HG03571 (cell line): ENCODE measurements around the gene CNTFR.
A peak's percentile ranks its signal among the peaks of the same experiment; 100 is the strongest.

ENCODE experiments used
- ATAC-seq: cut with Tn5 transposase; IDR thresholded peaks from one replicate; pipeline ENCODE4 v1.9.1; 2021; ENCODE audit not compliant: unreplicated experiment

The CNTFR gene

DNA sequence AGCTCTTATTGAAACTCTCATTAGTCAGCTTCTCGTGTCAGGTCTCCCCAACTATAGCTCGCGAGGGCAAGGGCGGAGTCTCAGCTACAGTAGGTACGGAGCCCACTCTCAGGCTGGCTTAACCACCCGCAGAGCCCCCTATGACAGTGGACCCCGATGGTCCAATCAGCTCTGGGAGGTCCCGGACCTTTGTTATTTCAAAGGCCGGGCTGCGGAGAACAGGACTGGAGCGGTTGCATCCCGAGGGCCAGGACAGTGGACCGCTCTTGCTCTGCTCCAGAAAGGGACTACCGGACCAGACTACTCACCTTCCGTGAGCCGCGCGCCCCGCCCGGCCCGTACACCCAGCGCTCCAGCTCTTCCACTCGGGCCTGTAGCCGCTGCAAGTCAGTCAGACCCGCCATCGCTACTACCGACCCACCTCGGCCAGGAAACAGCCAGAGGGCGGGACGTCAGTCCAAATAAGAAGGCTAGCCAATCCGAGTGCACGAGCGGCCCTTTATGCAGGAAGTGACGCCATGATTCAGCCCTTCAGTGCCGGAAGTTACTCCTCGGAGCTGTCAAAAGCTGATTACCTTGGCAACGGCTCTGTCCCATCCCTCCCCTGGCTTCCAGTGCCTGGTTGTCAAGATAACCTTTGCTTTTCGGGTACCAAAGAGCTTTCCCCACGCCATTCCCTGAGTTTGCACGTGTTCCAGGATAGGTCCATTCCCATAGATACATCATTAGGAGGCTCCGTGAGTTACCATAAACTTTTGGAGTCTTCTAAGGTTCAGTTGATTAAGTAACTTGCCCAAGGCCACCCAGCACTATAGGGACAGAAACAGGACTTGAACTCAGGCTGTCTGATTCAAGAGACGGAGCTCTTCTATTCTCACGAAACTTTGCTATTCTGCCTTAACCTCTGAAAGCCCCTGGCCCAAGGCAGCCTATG, 30.8 kb upstream of the CNTFR start, which contains the start of gene DCTN3:
TSS of gene DCTN3 (minus strand) at position 435 of the 934 bp plus-strand sequence. CDS start at position 404, 31 bp downstream.
- ATAC-seq: peak; percentile 96

DNA sequence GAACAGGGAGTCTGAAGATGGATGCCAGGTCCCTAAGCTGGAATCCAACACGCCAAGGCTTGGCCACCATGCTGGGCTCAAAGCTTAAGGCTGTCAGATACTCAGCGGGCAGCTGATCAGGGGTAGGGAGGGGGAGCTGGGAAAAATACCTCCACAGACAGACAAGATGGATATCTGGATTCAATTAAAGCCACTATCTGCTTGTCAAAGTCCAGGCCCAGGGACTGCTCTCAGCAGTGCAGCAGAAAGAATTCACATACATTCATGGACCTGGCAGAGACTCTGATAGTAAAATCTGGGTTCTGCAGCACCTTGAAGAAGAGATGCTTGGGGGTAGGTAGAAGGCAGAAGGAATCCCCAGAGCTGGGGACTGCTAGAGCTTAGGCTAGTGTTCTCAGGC, 25.6 kb upstream of the CNTFR start:
- no peak for ATAC-seq

DNA sequence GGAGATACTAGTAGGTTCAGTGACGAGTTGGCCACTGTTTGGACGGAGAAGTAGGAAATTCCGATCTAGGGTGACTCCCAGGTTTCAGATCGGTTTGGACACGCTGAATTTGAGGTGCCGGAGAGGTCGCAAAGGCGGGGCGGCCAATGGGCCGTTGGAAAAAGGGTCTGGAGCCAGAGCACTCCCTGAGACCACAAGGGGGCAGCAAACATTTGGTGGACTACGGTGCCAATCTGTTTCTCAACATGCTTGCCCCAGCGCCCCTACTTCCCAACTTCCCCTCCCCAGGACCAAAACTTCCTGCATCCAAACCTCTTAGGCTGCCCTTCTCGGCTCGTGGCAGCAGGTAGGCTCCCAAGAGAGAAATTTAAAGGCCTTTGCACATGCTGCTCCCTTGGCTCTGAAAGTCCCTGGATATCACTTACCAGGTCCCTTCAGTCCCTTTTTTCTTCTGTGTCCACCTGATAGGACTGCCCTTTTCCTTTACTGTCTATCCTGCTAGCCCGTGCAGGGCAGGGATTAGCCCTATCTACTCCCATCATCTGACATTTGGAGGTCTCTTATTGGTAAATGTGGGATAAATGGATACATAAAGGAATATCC, 23.4 kb upstream of the CNTFR start:
- ATAC-seq: no peak

- ATAC-seq: peak; percentile 81
These were observed 22.6 kb upstream of the CNTFR start, which contains the start of gene RPP25L for GRCh38 chr9:34611811-34612787. RPP25L (minus strand) TSS chr9:34612097; CDS start chr9:34611296, 801 bp downstream.

DNA sequence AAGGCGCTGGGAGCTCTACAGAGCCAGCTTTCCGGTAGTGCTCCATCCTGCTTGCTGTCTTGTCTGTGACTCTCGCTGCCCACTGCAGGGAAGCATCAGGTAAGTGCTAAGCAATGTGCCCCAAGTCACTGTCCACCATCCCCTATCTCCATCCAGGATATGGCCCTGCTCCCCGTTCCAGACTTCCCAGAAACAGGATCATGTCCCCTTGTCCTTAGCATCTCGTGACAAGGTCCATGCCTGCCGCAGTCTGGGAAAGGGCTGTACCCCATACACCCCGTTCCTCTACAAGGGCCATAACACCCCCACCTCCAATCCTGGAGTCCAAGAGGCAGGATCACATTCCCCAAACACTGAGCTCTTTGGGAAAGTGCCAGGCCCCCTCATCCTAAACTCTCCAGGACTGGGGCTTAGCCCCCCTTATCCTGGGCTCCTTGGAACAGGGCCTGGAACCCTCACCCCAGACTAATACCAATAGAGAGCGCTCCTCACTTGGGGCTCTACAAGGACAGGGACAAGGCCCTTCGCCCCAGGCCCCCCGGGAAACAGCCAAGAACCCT, 21.8 kb upstream of the CNTFR start:
- no peak for ATAC-seq

DNA sequence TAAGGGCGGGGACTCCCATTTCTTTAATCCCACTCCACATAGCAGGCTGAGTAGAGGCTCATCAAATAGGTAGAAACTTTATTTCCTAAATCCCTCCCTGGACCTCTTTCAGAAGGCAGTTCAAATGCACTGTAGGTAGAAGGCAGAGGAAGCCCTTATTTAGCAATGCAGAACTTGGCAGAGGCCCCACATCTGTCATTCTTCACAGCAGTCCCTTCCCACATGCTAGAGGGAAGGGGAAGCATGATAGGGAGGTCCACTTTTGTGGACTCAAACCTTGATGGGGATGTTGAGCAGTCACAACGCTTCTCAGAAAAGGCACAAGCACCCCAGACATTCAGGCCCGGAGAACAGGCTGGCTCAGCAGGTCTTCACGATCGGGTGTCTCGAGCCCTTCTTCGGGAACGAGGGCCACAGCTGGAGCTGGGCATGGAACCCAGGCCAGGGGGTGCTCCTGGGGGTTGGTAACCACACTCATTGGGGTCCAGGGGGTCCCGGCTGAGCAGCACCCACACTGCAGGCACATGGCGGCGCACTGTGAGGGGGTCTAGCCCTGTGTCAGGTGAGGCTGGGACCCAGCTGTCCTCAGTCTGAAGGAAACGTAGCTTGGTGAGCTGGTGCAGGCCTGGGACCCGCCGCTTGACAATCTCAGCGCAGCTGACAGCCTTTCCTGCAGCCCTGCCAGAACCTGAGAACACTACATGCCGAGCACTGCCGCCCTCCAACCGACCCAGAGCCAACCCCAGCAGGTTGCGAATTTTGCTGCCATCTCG, 21.1 kb upstream of the CNTFR start:
- ATAC-seq: no peak

- no peak for ATAC-seq
These were observed 17.8 kb upstream of the CNTFR start for GRCh38 chr9:34607331-34607730.

DNA sequence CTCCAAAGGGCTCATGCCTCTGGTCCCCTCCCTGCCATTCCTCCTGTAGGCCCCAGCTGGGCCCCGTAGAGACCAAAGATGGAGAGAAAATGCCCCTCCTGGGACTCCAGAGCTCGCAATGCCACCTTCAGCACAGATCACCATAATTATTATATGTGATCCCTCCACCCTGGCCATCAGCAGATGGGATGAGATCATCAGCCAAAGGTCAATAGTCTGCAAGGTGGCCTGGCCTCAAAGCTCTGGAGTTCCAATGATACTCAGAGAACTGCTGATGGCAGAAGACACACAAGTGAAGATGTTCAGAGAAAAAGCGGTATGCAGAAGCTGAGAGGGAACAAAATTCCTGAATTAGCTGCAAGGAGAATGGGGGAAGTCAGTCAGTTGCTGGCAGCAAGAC, 17.4 kb upstream of the CNTFR start:
- no peak for ATAC-seq

- no peak for ATAC-seq
These were observed 16.7 kb upstream of the CNTFR start for GRCh38 chr9:34606190-34606589.

DNA sequence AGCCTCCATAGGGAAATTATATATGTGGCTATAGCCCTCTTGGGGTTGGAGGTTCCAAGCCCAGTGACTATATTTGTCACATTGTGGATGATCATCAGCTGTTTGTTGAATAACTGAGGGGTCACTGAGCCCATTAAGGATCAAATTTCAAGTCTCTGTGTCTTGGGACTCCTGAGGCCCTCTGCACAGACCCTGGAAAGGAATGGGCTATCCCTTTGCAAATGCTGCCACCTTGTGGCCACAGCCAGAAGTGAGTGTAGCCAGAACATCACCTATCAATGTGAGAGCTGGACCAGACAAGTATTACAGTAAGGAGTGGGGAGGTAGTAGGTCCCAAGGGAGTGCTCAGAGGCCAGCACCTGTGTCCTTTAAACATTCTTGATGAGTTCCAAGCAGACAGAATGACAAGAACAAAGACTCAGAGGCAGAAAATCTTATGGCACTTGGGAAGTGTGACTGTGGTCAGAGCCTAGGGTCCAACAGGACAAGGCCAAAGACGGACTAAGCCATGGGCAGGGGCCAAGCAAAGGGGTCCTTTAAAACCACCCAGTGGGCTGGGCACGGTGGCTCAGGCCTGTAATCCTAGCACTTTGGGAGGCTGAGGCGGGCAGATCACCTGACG, 14.2 kb upstream of the CNTFR start:
- ATAC-seq: no peak

- ATAC-seq: no peak
These were observed 12.5 kb upstream of the CNTFR start for GRCh38 chr9:34601937-34602573.

- ATAC-seq: no peak
These were observed 11.4 kb upstream of the CNTFR start for GRCh38 chr9:34600908-34601307.

- no peak for ATAC-seq
These were observed 10.0 kb upstream of the CNTFR start for GRCh38 chr9:34599546-34599945.

GRCh38 chr9:34594177-34594576, 4.7 kb upstream of the CNTFR start:
- ATAC-seq: no peak

DNA sequence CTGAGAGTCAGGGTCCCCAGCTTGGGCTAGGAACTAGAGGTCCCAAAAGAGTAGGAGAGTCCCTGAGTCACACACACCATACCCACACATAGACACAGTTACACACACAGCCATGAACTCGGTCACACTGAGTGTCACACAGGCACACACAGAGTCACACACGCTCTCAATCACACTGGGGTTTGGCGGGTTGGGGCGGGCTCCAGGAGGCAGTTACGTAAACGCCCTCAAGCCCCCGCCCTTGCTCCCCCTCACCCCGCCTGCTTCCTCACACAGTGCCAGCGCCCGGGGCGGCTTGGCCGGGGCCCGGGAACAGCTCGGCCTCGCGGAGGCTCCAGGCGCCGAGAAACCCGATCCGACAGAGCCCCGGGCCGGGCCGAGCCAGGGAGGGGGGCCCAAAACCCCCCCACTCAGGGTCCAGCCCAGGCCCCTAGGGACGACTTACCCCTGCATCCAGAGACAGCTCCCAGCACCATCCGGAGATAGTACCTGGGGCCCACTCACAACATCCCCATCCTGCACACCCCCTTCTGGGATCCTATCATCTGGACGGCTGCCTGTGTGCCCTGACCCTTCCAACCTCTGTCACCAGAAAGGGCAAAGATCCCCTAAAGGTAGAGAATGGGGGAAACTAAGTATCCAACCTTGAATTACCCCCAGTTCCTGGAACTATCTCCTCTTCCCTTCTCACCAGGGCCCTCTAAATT, 3.5 kb upstream of the CNTFR start:
- no peak for ATAC-seq

- no peak for ATAC-seq
These were observed 2.7 kb upstream of the CNTFR start for GRCh38 chr9:34591917-34592866.

- ATAC-seq: no peak
These were observed 1.9 kb upstream of the CNTFR start for GRCh38 chr9:34591248-34591916.
